Adrenal gland (tissue), 5 donors: Measurements from ENCODE around the gene TPSG1.
"Not testable (repeated sequence)": the region's sequence is repeated elsewhere in the genome, so short reads cannot be mapped to it uniquely, and the experiment has no call there.

Source experiments
- CTCF ChIP-seq, 6 experiments: fragments of 450-650 bp in 4 of 6; fragments of 200-600 bp in 2 of 6; sonication (generic) in 1 of 6; IDR thresholded peaks; 1 replicate in 5 of 6; 2 replicates in 1 of 6; pipeline versions ENCODE4 v1.5.1 to v1.8.0; 2016 to 2021; ENCODE audit warnings: antibody characterized with exemption in 6 of 6, mild to moderate bottlenecking in 2 of 6, moderate library complexity in 1 of 6
- POLR2A ChIP-seq, 2 donors: fragments of 450-650 bp; IDR thresholded peaks; one replicate each; pipeline ENCODE4 v1.6.1; 2017; ENCODE audit warnings: antibody characterized with exemption in 2 of 2, mild to moderate bottlenecking in 2 of 2, moderate library complexity in 1 of 2
- donor health status: DM: no; HTN: no; CAD: no.

GRCh38 chr16:1256296-1256873, 31.3 kb upstream of the TPSG1 start:
- TF ChIP-seq POLR2A, CTCF (IDR thresholded peaks at IDR 0.05): not testable (repeated sequence)
